ENCODE results near the gene PTER.

PTER gene

DNA sequence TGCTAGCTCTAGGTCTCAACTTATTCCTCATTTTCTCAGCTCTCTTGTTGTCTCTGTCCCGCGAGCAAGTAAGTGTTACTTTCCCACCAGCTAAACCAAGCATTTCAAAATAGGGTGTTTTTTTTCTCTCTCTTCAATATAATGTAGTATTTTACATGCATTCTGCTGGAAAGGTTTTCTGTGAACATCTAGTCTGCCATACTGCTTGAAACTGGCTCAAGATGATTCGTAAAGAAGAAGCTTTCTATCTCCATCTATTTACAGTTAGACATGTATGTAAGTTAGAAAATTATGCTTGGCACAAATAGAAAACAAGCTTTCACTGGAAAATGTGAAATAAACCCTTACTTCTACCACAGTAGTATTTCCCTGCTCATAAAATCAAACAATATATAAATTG, 53.7 kb downstream of the PTER start:
- intact Hi-C loops (cut with DNase I; ENCODE audit: low total_unique reads), result no loop called here
- H3K4me1 ChIP-seq, result no peaks in the 10 kb centered on the region
- no peak overlapping the region for H3K4me3 ChIP-seq

DNA sequence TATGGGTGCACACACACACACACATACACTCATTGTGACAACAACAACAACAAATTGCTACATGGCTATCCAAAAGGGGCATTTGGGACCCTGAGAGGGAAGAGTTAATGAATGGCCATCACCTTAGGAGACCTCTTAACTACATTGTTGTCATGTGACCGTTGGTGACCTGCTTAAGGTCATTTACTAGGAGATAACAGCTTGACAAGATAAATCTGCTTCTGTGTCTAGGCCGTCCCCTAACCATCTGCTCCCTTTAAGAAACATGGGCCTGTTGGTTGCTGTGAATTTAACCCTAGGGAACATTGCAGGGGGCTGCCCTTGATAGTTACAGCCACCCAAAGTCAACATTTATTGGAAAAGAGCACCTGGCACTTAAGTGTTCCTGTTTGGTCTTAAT, 55.1 kb downstream of the PTER start:
- Histone ChIP-seq H3K27ac (no peak overlapping the region), H3K4me1 (no peaks in the 10 kb centered on the region), H3K36me3 (peaks cover 0 to 10% (median 9%) of the 10 kb centered on the region in 3 donors), H3K9me3 (no peaks in the 10 kb centered on the region), H3K27me3 (no peaks in the 10 kb centered on the region), H3K4me3 (no peak overlapping the region)
- intact Hi-C loops (cut with DNase I; ENCODE audit: low total_unique reads), result no loop called here
- DNase-seq, result no peak
- TF ChIP-seq, protein P1, sequence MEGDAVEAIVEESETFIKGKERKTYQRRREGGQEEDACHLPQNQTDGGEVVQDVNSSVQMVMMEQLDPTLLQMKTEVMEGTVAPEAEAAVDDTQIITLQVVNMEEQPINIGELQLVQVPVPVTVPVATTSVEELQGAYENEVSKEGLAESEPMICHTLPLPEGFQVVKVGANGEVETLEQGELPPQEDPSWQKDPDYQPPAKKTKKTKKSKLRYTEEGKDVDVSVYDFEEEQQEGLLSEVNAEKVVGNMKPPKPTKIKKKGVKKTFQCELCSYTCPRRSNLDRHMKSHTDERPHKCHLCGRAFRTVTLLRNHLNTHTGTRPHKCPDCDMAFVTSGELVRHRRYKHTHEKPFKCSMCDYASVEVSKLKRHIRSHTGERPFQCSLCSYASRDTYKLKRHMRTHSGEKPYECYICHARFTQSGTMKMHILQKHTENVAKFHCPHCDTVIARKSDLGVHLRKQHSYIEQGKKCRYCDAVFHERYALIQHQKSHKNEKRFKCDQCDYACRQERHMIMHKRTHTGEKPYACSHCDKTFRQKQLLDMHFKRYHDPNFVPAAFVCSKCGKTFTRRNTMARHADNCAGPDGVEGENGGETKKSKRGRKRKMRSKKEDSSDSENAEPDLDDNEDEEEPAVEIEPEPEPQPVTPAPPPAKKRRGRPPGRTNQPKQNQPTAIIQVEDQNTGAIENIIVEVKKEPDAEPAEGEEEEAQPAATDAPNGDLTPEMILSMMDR (IDR thresholded peaks at IDR 0.05), result no peak

More for the DNA sequence above, 53.7 kb downstream of the PTER start:
- Histone ChIP-seq H3K36me3 (peaks cover 8 to 17% (median 16%) of the 10 kb centered on the region in 3 donors), H3K27ac (no peak overlapping the region), H3K27me3 (no peaks in the 10 kb centered on the region), H3K9me3 (no peaks in the 10 kb centered on the region)
- TF ChIP-seq, protein P1 (IDR thresholded peaks at IDR 0.05), result no peak
- DNase-seq, result no peak

DNA sequence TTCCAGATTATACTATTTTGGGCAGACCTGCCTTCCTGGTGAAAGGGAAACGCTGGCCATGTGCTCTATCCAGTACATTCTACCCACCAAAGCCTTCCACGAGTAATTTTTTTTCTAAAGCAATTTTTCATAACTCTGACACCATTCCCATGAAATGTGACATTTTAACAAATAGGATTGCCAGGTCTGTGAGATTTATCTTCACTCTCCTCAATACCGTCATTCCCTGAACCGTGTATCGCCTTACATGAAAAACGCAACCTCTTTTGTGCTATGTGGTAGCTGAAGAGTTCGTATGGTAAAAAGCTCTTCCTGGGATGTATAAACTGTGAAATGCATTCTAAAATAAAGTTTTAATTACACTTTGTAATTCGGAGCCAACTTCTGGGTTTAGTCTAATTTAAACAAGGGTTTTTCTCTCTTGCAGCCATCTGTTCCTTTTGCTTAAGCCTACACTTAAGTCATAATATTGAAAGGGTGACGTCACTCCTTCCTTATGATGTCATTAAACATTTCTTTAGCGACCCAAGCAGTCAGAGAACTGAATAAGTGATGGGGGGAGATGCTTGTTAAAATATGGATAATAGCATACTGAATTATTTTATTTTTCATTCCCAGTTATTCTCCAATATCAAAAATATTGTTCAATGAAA, 57.2 kb downstream of the PTER start:
- Histone ChIP-seq H3K4me3 (no peak overlapping the region), H3K4me1 (no peaks in the 10 kb centered on the region), H3K9me3 (no peaks in the 10 kb centered on the region), H3K36me3 (peaks cover 0 to 6% (median 0%) of the 10 kb centered on the region in 3 donors), H3K27me3 (no peaks in the 10 kb centered on the region), H3K27ac (no peak overlapping the region)
- TF ChIP-seq, protein P1 (IDR thresholded peaks at IDR 0.05), result no peak
- no peak for DNase-seq
- intact Hi-C loops (cut with DNase I; ENCODE audit: low total_unique reads), result no loop called here

DNA sequence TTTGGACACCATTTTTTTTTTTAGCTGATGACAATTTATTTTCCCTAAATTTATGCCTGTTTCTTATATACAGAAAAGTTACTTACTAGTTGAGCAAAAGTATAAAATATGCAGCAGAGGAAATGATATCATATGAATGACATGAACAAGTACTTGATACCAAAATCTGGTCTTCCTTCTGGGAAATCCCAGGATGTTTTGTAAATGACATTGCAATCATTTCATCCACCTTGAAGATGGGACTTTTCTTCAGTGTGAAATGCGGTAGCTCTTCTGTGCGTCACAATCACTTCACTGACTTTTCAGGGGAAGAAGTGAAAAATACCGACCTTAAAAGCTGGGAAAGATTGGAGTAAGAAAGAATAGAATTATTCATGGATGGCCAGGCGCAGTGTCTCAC, 61.1 kb downstream of the PTER start:
- no peak for DNase-seq
- H3K4me3 ChIP-seq, result no peak overlapping the region
- no peak overlapping the region for H3K27ac ChIP-seq
- no peaks in the 10 kb centered on the region for H3K9me3 ChIP-seq
- H3K36me3 ChIP-seq, result no peaks in the 10 kb centered on the region
- no peaks in the 10 kb centered on the region for H3K27me3 ChIP-seq
- H3K4me1 ChIP-seq, result no peaks in the 10 kb centered on the region
- intact Hi-C loops (cut with DNase I; ENCODE audit: low total_unique reads), result no loop called here
- TF ChIP-seq, protein P1 (IDR thresholded peaks at IDR 0.05), result no peak

DNA sequence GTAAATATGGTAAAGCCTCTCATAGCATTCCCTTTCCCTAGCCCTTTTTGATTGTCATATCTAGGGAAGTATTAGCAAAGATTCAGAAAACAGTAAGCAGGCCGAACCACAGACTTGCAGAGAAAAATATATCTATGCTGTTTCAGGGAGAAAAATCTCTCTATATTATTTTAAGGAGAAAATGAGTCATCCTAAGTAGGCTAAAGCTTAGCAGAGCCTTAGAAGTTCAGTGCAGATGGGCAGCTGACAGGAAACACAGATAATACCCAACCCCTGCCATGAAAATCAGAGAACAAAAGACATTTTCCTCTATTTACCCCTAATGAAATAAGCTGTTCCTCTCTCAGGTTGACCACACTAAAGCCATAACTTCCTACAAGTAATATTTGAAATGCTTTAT, 68.4 kb downstream of the PTER start:
- intact Hi-C loops (cut with DNase I; ENCODE audit: low total_unique reads), result no loop called here

More for the DNA sequence above, 68.4 kb downstream of the PTER start:
- TF ChIP-seq, protein P1 (IDR thresholded peaks at IDR 0.05), result no peak
- H3K4me3 ChIP-seq, result no peak overlapping the region
- no peak for DNase-seq
- H3K9me3 ChIP-seq, result no peaks in the 10 kb centered on the region
- no peak overlapping the region for H3K27ac ChIP-seq
- H3K36me3 ChIP-seq, result peaks cover 0 to 12% (median 5%) of the 10 kb centered on the region in 3 donors
- no peaks in the 10 kb centered on the region for H3K4me1 ChIP-seq
- H3K27me3 ChIP-seq, result no peaks in the 10 kb centered on the region
